Neural cell (in vitro differentiated cells): ENCODE data around the gene TRMT11. TPM values are rescaled to one million over a fixed set of nuclear protein-coding genes. Genes with fewer than 3 reads are reported as not detected.

Experiments
- H2AFZ ChIP-seq: fragments of 200-600, 300-800 bp; sonication (generic), shearing (Covaris generic); 2 replicates; pipeline ENCODE4 v1.6.0; 2014; ENCODE audit warnings: low read depth, mild to moderate bottlenecking, antibody characterized with exemption, low read length, moderate library complexity
- H3F3A ChIP-seq: fragments of 200-600 bp; shearing (Covaris generic); 2 replicates; pipeline ENCODE4 v1.6.1; 2016; ENCODE audit warnings: mild to moderate bottlenecking, moderate library complexity, mixed read lengths, antibody characterized with exemption, low read length; ENCODE audit not compliant: insufficient read depth, poor library complexity, severe bottlenecking
- H3K27ac ChIP-seq: fragments of 200-600, 300-800 bp; sonication (generic), shearing (Covaris generic); 2 replicates; pipeline ENCODE4 v1.5.1; 2014; ENCODE audit warnings: mild to moderate bottlenecking, low read length, moderate library complexity
- H3K27me3 ChIP-seq: fragments of 300-800, 200-600 bp; sonication (generic), shearing (Covaris generic); 2 replicates; pipeline ENCODE4 v1.6.0; 2014; ENCODE audit warnings: mild to moderate bottlenecking, low read depth, low read length, moderate library complexity; ENCODE audit not compliant: insufficient read depth
- H3K36me3 ChIP-seq: fragments of 300-800, 200-600 bp; sonication (generic), shearing (Covaris generic); 2 replicates; pipeline ENCODE4 v1.5.1; 2014; ENCODE audit warnings: mild to moderate bottlenecking, antibody characterized with exemption, low read length, moderate library complexity; ENCODE audit not compliant: insufficient read depth
- H3K4me2 ChIP-seq: fragments of 300-800, 200-600 bp; sonication (generic), shearing (Covaris generic); 2 replicates; pipeline ENCODE4 v1.6.0; 2014; ENCODE audit warnings: mild to moderate bottlenecking, low read length
- H3K4me3 ChIP-seq: fragments of 300-800, 200-600 bp; sonication (generic), shearing (Covaris generic); 2 replicates; pipeline ENCODE4 v1.5.1; 2014; ENCODE audit warnings: mild to moderate bottlenecking, low read length, moderate library complexity
- H3K79me2 ChIP-seq: fragments of 200-600 bp; shearing (Covaris generic); replicated peaks from 2 replicates; pipeline ENCODE4 v1.6.0; 2014; ENCODE audit warnings: mild to moderate bottlenecking, low read length, moderate library complexity; ENCODE audit not compliant: insufficient read depth
- H3K9ac ChIP-seq: fragments of 300-800, 200-600 bp; sonication (generic), shearing (Covaris generic); 2 replicates; pipeline ENCODE4 v1.6.1; 2016; ENCODE audit warnings: mild to moderate bottlenecking, low read length, mixed read lengths
- H3K9me2 ChIP-seq: fragments of 200-600 bp; shearing (Covaris generic); 2 replicates; pipeline ENCODE4 v1.6.1; 2016; ENCODE audit warnings: mild to moderate bottlenecking, low read length, mixed read lengths; ENCODE audit not compliant: insufficient read depth
- H3K9me3 ChIP-seq: fragments of 200-600, 300-800 bp; sonication (generic), shearing (Covaris generic); 2 replicates; pipeline ENCODE4 v1.6.1; 2016; ENCODE audit warnings: mild to moderate bottlenecking, mixed run types, low read length, moderate library complexity, mixed read lengths
- H4K20me1 ChIP-seq: fragments of 200-600 bp; shearing (Covaris generic); 2 replicates; pipeline ENCODE4 v1.6.1; 2016; ENCODE audit warnings: mild to moderate bottlenecking, mixed run types; ENCODE audit not compliant: insufficient read depth
- EP300 ChIP-seq: fragments of 450-650 bp; conservative IDR thresholded peaks from 2 replicates; pipeline ENCODE4 v1.6.1; 2014; ENCODE audit warnings: antibody characterized with exemption, mild to moderate bottlenecking, moderate library complexity; ENCODE audit not compliant: poor library complexity, severe bottlenecking
- EZH2 ChIP-seq: fragments of 200-600, 300-800 bp; shearing (Covaris generic), sonication (generic); IDR thresholded peaks from 2 replicates; pipeline ENCODE4 v1.6.1; 2014; ENCODE audit warnings: antibody characterized with exemption, low read length, borderline replicate concordance, mild to moderate bottlenecking; ENCODE audit not compliant: insufficient read depth, poor library complexity, severe bottlenecking
- MXI1 ChIP-seq: fragments of 450-650 bp; conservative IDR thresholded peaks from 2 replicates; pipeline ENCODE4 v1.6.1; 2014; ENCODE audit warnings: antibody characterized with exemption, mild to moderate bottlenecking; ENCODE audit not compliant: poor library complexity, severe bottlenecking
- POLR2AphosphoS5 ChIP-seq: IDR thresholded peaks from 2 replicates; pipeline ENCODE4 v1.6.1; 2012
- RAD21 ChIP-seq: fragments of 450-650 bp; conservative IDR thresholded peaks from 2 replicates; pipeline ENCODE4 v1.6.1; 2014; ENCODE audit warnings: antibody characterized with exemption, mild to moderate bottlenecking, moderate library complexity
- REST ChIP-seq: IDR thresholded peaks from 2 replicates; pipeline ENCODE4 v1.6.1; 2012; ENCODE audit warnings: borderline replicate concordance
- TAF1 ChIP-seq: IDR thresholded peaks from 2 replicates; pipeline ENCODE4 v1.6.1; 2012; ENCODE audit warnings: low read depth
- polyA plus RNA-seq: library from polyadenylated mRNA; depleted of rRNA; stranded (reverse); fragments of >200 nt; gene quantifications from 2 replicates; pipeline ENCODE4 v1.2.3, GENCODE V29; 2014
- TF ChIP-seq, protein P1 (sequence below): fragments of 450-650 bp; IDR thresholded peaks from 2 replicates; pipeline ENCODE4 v1.5.1; 2014; ENCODE audit warnings: antibody characterized with exemption, mild to moderate bottlenecking, moderate library complexity; ENCODE audit not compliant: poor library complexity, severe bottlenecking

TRMT11 gene
- polyA plus RNA-seq, 1 donor from 2014 or later, result 37.6 TPM

DNA sequence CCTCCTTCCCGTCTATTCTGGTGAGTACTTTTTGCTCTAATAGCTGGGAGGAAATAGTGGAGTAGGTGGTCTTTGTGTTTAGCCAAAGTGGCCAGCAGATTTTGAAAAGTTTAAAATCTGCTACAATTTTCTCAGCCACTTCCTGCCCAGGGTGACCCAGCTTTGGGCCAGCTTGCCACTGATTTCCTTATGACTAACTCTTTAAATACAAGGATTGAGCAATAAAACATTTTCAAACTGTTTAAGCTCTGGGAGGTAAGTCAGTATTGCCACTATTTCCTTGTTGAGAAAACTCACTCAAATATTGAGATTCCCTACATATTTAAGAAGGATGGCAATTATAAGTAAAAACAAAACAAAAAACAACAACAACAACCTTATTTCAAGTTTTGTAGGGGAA, 54.5 kb downstream of the TRMT11 start:
- no peak overlapping the region for H3K4me2 ChIP-seq
- no peak overlapping the region for H2AFZ ChIP-seq
- H3K27ac ChIP-seq, result no peak overlapping the region
- no peak overlapping the region for H3K9ac ChIP-seq
- H3K36me3 ChIP-seq, result no peaks in the 10 kb centered on the region
- H4K20me1 ChIP-seq, result no peaks in the 10 kb centered on the region
- TF ChIP-seq POLR2AphosphoS5, result no peak
- TF ChIP-seq, protein P1, sequence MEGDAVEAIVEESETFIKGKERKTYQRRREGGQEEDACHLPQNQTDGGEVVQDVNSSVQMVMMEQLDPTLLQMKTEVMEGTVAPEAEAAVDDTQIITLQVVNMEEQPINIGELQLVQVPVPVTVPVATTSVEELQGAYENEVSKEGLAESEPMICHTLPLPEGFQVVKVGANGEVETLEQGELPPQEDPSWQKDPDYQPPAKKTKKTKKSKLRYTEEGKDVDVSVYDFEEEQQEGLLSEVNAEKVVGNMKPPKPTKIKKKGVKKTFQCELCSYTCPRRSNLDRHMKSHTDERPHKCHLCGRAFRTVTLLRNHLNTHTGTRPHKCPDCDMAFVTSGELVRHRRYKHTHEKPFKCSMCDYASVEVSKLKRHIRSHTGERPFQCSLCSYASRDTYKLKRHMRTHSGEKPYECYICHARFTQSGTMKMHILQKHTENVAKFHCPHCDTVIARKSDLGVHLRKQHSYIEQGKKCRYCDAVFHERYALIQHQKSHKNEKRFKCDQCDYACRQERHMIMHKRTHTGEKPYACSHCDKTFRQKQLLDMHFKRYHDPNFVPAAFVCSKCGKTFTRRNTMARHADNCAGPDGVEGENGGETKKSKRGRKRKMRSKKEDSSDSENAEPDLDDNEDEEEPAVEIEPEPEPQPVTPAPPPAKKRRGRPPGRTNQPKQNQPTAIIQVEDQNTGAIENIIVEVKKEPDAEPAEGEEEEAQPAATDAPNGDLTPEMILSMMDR, result no peak
- TF ChIP-seq REST, result no peak
- no peak for TF ChIP-seq EP300
- TF ChIP-seq RAD21, result no peak
- no peak for TF ChIP-seq MXI1
- TF ChIP-seq EZH2, result no peak
- H3F3A ChIP-seq, result no peaks in the 10 kb centered on the region
- no peaks in the 10 kb centered on the region for H3K27me3 ChIP-seq
- H3K9me3 ChIP-seq, result no peaks in the 10 kb centered on the region
- no peaks in the 10 kb centered on the region for H3K9me2 ChIP-seq
- H3K4me3 ChIP-seq, result no peak overlapping the region
- no peaks in the 10 kb centered on the region for H3K79me2 ChIP-seq

- Histone ChIP-seq H3K9me3 (no peaks in the 10 kb centered on the region), H3F3A (no peaks in the 10 kb centered on the region), H3K27ac (no peak overlapping the region), H3K79me2 (no peaks in the 10 kb centered on the region), H3K4me3 (no peak overlapping the region), H3K36me3 (no peaks in the 10 kb centered on the region), H4K20me1 (no peaks in the 10 kb centered on the region), H2AFZ (no peak overlapping the region), H3K9me2 (no peaks in the 10 kb centered on the region), H3K27me3 (no peaks in the 10 kb centered on the region), H3K9ac (no peak overlapping the region), H3K4me2 (no peak overlapping the region)
- TF ChIP-seq, protein P1, result no peak
- no peak for TF ChIP-seq TAF1
- TF ChIP-seq EP300, result no peak
Observed at GRCh38 chr6:126041516-126041915, 55.2 kb downstream of the TRMT11 start.
